ENCODE results near the gene VSTM1. TPM values are rescaled to one million over a fixed set of nuclear protein-coding genes. Genes with fewer than 3 reads are reported as not detected.

VSTM1 gene
- total RNA-seq, 4 donors from 2014 or later, result not detected

GRCh38 chr19:54029301-54029700 is 34.4 kb downstream of the VSTM1 start:
- Histone ChIP-seq H3K36me3 (no peaks in the 10 kb centered on the region), H3K27ac (no peak overlapping the region), H3K4me1 (no peaks in the 10 kb centered on the region), H3K27me3 (no peaks in the 10 kb centered on the region), H3K9me3 (no peaks in the 10 kb centered on the region), H3K4me3 (no peak overlapping the region)
- TF ChIP-seq CTCF (IDR thresholded peaks at IDR 0.05) (no peak), POLR2A (IDR thresholded peaks at IDR 0.05) (no peak)
- DNase-seq, result no peak
- intact Hi-C loops (cut with DNase I; ENCODE audit: low total_unique reads), result no loop called here

- no peaks in the 10 kb centered on the region for H3K27me3 ChIP-seq
These were observed 37.0 kb downstream of the VSTM1 start for GRCh38 chr19:54026656-54027055.

GRCh38 chr19:54024660-54025059 is 39.0 kb downstream of the VSTM1 start:
- H3K36me3 ChIP-seq, result no peaks in the 10 kb centered on the region
- no peak for DNase-seq
- H3K9me3 ChIP-seq, result no peaks in the 10 kb centered on the region
- intact Hi-C loops (cut with DNase I; ENCODE audit: low total_unique reads), result no loop called here
- TF ChIP-seq CTCF (IDR thresholded peaks at IDR 0.05) (no peak), POLR2A (IDR thresholded peaks at IDR 0.05) (no peak)
- no peaks in the 10 kb centered on the region for H3K27me3 ChIP-seq
- no peaks in the 10 kb centered on the region for H3K4me1 ChIP-seq
- H3K4me3 ChIP-seq, result no peak overlapping the region
- no peak overlapping the region for H3K27ac ChIP-seq

More at GRCh38 chr19:54026656-54027055, 37.0 kb downstream of the VSTM1 start:
- Histone ChIP-seq H3K4me3 (no peak overlapping the region), H3K27ac (no peak overlapping the region), H3K4me1 (no peaks in the 10 kb centered on the region), H3K9me3 (no peaks in the 10 kb centered on the region), H3K36me3 (no peaks in the 10 kb centered on the region)
- intact Hi-C loops (cut with DNase I; ENCODE audit: low total_unique reads), result no loop called here
- DNase-seq, result no peak
- no peak for TF ChIP-seq CTCF (IDR thresholded peaks at IDR 0.05)
- no peak for TF ChIP-seq POLR2A (IDR thresholded peaks at IDR 0.05)

GRCh38 chr19:54023191-54023590 is 40.5 kb downstream of the VSTM1 start:
- intact Hi-C loops (cut with DNase I; ENCODE audit: low total_unique reads), result no loop called here

GRCh38 chr19:54021932-54022331 is 41.8 kb downstream of the VSTM1 start:
- Histone ChIP-seq H3K9me3 (no peaks in the 10 kb centered on the region), H3K4me3 (no peak overlapping the region), H3K36me3 (no peaks in the 10 kb centered on the region), H3K4me1 (no peaks in the 10 kb centered on the region), H3K27ac (no peak overlapping the region), H3K27me3 (no peaks in the 10 kb centered on the region)
- intact Hi-C loops (cut with DNase I; ENCODE audit: low total_unique reads), result no loop called here
- DNase-seq, result no peak
- TF ChIP-seq CTCF (IDR thresholded peaks at IDR 0.05) (no peak), POLR2A (IDR thresholded peaks at IDR 0.05) (no peak)

More at GRCh38 chr19:54023191-54023590, 40.5 kb downstream of the VSTM1 start:
- no peak for DNase-seq
- Histone ChIP-seq H3K9me3 (no peaks in the 10 kb centered on the region), H3K27me3 (no peaks in the 10 kb centered on the region), H3K4me1 (no peaks in the 10 kb centered on the region), H3K36me3 (no peaks in the 10 kb centered on the region), H3K27ac (no peak overlapping the region), H3K4me3 (no peak overlapping the region)
- no peak for TF ChIP-seq CTCF (IDR thresholded peaks at IDR 0.05)
- no peak for TF ChIP-seq POLR2A (IDR thresholded peaks at IDR 0.05)

All from uterus (tissue), 4 donors.